OCI-LY7 (cell line): ENCODE measurements around the gene TK1.

Experiments used
- EZH2phosphoT487 ChIP-seq: fragments of 200-600 bp; sonication (generic); IDR thresholded peaks from 2 replicates; pipeline ENCODE4 v1.6.1; 2018; ENCODE audit warnings: low read depth, borderline replicate concordance, mild to moderate bottlenecking, mixed run types, antibody characterized with exemption, low read length, moderate library complexity, mixed read lengths
- TF ChIP-seq, protein P1 (sequence below): fragments of 200-600 bp; sonication (generic); conservative IDR thresholded peaks from 2 replicates; pipeline ENCODE4 v1.5.1; 2014; ENCODE audit warnings: mild to moderate bottlenecking, antibody characterized with exemption, low read length, moderate library complexity, mixed read lengths

DNA sequence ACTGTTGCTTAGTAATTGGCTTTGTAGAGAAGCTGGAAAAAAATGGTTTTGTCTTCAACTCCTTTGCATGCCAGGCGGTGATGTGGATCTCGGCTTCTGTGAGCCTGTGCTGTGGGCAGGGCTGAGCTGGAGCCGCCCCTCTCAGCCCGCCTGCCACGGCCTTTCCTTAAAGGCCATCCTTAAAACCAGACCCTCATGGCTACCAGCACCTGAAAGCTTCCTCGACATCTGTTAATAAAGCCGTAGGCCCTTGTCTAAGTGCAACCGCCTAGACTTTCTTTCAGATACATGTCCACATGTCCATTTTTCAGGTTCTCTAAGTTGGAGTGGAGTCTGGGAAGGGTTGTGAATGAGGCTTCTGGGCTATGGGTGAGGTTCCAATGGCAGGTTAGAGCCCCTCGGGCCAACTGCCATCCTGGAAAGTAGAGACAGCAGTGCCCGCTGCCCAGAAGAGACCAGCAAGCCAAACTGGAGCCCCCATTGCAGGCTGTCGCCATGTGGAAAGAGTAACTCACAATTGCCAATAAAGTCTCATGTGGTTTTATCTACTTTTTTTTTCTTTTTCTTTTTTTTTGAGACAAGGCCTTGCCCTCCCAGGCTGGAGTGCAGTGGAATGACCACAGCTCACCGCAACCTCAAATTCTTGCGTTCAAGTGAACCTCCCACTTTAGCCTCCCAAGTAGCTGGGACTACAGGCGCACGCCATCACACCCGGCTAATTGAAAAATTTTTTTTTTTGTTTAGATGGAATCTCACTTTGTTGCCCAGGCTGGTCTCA lies 38.4 kb upstream of the TK1 start:
- TF ChIP-seq EZH2phosphoT487: no peak
- TF ChIP-seq, protein P1, sequence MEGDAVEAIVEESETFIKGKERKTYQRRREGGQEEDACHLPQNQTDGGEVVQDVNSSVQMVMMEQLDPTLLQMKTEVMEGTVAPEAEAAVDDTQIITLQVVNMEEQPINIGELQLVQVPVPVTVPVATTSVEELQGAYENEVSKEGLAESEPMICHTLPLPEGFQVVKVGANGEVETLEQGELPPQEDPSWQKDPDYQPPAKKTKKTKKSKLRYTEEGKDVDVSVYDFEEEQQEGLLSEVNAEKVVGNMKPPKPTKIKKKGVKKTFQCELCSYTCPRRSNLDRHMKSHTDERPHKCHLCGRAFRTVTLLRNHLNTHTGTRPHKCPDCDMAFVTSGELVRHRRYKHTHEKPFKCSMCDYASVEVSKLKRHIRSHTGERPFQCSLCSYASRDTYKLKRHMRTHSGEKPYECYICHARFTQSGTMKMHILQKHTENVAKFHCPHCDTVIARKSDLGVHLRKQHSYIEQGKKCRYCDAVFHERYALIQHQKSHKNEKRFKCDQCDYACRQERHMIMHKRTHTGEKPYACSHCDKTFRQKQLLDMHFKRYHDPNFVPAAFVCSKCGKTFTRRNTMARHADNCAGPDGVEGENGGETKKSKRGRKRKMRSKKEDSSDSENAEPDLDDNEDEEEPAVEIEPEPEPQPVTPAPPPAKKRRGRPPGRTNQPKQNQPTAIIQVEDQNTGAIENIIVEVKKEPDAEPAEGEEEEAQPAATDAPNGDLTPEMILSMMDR: no peak
